ENCODE results near the gene FHOD3.
"Not testable (repeated sequence)": the region's sequence is repeated elsewhere in the genome, so short reads cannot be mapped to it uniquely, and the experiment has no call there.

Gene FHOD3

DNA sequence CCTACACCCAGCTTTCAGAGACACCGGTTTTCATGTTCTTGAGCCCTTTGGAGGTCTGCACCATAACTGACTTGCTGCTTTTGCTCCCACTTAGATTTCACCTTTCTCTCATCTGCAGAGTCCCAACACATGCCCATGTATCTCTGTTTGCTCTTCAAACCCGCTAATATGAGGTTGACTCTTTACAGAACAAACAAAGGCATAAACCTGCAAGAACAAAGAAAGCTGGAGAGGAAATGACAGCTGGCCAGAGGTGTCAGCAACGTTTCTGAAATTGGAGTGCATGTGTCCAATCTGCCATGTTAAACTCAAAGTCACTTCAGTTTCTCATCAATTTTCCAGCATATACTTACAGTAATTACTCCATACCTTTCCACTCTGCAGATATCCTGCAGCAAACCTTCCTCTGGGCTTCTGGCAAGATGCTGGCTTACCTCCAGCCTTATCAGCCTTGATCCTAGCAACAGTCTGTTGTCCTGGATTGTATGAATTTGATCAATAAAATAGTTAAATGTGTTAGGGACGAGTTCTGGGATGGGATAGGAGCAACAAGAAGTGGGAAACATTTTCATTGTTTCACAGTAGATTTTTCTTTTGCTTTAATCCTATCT is 157.4 kb downstream of the FHOD3 start:
- no peak for DNase-seq

DNA sequence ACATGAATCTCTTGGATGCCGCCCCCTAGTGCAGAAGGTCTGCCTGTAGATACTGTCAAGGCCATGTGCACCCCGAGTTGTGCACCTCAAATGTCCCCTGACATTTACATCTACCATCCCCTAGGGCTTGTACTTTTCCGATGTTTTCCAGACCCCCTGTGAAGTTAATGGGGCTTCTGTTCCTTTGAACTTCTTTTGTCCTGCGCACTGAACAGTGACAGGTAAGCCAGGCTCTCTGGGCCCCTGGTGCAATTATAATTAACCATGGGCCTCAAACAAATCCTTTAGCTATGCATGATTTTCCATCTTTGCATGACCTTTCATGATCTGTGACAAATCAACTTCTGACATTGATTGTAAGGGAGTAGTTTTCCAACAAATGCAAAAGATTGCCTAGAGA is 158.4 kb downstream of the FHOD3 start:
- DNase-seq = no peak

DNA sequence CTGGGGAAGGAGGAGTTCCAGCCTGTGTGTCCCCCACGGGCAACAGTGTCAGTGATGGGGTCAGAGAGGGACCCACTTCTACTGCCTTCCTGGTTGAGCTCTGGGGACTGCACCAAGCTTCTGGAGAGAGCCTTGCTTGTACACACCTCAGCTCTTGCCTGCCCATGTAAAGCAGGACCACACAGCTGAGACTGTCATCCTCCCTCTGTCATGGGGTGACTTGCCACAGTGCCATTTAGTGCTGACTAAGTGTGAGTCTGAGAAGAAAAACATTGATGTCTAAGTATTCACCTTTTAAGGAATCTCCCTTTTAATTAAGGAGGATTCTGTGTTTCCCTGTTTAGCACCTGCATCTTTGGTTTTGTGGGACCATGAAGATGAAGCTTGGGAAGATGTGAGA is 159.1 kb downstream of the FHOD3 start:
- no peak for DNase-seq

DNA sequence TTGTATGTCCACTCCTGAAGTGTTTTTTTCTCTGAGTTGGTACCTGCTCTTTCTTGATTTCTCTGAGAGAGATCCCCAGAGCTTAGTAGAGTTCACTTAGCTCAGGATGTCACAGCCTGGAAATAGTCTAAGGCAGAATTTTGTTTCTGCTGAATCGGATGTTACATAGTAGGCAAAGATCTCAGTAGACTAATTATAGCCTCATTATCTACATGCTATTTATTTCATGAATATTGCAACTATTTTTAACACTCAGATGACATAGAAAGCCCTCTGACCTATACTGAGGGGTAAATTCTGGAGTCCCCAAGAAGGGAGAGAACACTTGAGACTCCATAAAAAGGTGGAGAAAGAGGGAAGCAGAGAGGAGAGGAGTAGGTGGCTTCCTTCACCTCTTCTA is 160.2 kb downstream of the FHOD3 start:
- no peak for DNase-seq

DNA sequence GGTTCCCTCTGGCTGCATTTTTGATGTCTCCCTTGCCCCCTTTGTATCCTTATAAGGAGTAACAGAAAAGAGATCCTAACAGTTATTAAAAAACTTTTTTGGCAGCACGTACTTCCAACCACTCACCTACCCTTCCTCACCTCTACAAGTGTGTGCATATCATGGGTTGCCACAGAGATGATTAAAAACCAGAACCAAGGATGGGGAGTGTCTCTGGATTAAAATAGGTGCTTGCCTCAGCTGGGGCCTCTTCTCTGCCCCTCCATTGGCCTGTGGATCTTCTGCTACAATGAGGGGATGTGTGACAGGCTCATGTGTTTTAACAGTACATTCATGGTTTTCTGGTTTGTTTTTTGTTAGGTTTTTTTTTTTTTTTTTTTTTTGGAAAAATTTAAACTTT is 160.8 kb downstream of the FHOD3 start:
- DNase-seq = no peak

DNA sequence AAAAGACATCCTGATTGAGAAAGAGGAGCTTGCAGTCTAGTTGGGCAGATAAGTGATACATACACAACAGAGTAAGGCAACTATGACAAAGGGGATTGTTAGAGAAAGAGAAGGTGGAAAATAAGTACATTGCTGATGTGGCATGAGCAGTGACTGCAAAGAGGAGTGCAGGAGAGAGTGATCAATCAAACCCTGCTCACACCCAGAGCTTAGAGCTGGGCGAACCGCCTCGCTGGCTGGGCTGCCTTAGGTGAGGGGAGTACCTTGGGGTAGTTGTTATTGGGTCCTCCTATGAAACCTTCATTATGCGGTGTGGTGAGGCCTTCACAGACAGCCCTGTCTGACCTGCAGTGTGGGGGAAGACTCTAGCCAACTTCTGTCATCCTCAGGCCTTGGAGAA is 161.7 kb downstream of the FHOD3 start:
- DNase-seq = no peak

DNA sequence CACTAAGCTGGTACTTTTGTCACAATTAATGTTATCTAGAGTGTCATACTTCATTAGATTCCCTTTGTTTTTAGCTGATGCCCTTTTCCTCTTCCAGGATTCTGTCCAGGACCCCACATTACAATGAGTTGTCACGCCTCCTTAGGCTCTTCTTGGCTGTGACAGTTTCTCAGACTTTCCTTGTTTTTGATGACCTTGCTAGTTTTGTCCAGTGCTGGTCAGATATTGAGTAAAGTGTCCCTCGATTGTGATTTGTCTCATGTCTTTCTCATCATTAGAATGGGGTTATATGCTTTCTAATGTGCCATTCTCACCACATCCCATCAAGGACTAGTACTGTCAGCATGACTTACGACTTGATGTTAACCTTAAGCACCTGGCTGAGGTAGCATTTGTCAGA is 162.3 kb downstream of the FHOD3 start:
- no peak for DNase-seq

DNA sequence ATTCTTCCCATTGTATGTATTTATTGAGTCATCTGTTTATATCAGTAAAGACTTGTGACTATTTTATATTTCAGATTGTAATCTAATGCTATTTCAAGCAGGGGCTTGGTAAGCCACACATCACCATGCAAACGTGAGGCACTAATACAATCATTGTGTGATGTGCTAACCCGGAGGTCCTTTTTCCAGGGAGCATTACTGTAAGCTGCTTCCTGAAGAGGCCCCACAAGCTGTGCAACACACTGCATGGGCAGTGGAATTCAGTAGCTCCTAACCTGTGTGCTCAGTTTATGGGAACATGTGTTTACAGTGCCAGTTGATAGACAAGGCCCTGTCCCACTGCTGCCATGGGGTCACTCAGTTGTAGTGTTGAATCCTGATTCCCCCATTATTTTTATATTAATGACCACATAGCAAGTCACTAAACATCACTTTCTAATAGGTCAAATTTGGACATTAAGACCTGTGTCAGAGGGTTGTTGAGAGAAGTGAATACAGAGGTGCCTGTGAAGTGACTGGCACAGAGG is 162.9 kb downstream of the FHOD3 start:
- no peak for DNase-seq

DNA sequence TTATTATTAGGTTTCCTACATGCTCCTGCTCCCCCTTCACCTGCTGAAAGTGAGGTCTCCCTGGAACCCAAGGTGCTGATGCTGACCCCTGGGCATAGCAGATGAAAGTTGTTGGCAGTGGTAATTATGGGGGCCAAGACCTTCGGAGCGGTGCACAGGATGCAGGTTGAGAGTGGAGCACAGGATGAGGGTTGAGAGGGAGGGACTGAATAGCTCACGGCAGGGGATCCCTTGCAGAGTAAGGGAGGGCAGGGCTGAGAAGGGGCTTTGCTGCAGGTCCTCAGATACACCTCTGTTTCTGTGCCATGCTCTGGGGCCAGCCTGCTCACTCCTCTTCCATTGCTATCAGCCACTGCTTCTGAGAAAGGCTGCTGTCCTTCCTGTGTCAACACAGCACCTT is 163.3 kb downstream of the FHOD3 start:
- no peak for DNase-seq

DNA sequence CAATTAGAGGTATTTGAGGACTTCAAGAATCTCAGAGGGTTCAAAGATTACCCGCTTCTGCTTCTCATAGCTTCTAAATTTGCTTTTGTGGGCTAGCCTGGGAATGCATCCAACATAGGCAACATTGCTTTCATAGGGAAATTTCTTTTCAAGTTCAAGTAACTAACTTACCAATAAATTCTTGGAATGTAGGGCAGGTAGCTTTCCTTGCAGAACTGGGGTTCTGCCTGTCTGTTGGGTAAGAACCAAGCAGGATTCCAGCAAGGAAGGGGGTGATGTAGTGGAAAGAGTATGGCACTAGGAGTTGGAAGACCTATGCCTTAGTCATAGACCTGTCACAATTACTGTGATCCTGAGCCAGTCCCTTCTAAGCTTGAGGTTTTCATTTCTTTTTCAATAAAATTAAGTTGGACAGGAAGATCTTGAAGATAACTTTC is 164.1 kb downstream of the FHOD3 start:
- no peak for DNase-seq

DNA sequence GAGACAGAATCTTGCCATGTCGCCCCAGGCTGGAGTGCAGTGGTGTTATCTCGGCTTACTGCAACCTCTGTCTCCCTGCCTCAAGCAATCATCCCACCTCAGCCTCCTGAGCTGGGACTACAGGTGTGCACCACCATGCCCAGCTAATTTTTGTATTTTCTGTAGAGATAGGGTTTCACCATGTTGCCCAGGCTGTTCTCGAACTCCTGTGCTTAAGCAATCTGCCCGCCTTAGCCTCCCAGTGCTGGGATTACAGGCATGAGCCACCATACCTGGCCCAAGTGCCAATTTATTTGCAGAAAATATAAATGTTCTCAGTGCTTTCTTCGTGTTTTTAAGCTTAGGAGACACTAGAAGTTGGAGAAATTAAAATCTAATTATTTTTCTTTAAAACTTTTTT is 166.0 kb downstream of the FHOD3 start:
- not testable (repeated sequence) for DNase-seq

DNA sequence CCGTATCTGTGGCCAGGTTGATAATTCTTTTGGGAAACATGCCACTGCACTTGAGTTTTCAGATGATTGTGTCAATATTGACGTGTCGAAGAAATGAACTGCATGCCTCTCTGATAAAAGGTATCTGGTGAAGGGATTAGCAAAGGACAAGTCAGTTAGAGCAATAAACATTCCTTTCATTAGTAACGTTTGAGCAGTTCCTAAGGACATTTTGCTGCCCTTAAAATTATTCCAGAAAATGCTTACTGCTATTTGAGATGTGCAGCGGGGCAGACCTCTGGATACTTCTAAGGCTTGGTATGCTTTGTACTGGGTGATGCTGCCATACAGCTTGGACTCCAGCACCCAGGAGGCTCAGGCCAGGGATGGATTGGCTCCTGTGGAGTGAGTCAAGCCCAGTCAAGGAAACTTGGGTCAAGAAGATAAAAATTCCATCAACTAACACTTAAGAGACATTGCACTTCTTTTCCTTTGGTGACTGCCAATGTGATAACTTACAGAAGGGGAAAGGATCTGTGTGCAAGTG is 166.7 kb downstream of the FHOD3 start:
- no peak for DNase-seq

DNA sequence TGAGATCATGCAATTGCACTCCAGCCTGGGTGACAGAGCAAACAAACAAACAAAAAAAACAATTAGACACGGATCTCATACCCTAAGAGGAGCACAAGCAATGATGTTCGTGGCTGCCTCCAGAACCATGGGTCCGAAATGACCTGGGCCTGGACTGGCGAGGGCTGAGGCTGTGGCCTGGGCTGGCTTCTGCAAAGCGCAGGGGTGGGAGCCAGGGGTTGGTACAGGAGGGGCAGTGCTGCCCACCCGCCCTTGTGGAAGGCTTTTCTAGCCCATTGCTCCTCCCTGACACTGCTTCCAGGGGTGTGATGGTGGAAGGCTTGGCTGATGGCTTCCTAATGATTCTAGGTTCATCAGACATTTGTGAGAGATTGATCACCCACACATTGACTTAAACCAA is 167.8 kb downstream of the FHOD3 start:
- no peak for DNase-seq

DNA sequence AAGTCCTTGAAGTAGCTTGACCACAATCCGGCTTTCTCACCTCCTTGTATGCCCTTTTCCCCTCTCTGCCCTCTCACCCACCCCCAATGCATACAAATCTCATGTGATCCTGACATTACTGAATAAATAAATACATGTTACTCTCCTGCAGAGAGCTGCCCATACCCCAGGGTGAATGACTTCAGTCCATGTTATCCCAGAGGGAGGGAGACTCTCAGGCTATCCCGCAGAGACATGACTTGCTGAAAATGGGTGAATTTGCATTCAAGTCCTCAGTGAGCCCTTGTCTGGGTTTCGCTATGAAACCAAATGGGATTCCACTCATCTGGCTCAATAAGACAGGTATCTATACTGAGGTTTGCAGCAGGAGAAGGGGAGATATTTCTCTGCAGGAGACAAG is 168.5 kb downstream of the FHOD3 start:
- DNase-seq = no peak

DNA sequence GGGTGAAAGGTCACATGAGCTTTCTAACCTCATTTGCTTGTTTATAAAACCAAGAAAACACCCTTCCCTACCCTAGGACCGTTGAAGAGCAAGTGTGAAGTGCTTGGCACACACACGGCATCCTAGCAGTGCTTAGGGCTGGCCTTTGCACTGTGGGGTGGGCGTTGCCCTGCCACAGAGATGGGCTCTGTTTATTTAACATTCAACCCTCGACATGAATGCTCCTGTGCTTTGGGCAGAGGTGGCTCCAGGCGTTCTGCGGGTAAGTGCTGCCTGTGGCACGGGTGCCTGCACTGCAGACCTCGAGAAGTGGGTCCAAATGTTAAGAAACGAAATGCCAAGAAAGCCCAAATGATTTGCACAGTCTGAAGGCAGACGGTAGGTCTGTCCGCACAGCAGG is 170.1 kb downstream of the FHOD3 start:
- DNase-seq = no peak

DNA sequence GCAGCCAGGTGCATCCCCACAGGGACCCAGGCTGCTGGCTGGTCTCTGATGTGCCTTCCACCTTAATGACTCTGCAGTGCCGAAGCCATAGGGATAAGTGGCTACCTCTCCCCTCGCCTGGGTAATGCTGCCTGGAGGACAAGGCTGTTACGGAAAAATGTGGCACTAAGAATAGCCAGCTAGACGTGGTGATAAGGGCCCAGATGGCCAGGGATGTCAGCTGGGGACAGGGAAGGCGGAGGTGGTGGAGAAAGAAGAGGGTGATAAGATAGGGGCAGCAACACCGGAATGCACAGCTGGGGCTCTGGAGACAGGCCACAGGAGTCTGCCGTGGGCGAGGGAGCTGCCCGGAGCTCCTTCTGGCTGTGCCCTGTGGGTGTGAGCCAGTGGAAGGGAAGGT is 170.6 kb downstream of the FHOD3 start:
- no peak for DNase-seq

DNA sequence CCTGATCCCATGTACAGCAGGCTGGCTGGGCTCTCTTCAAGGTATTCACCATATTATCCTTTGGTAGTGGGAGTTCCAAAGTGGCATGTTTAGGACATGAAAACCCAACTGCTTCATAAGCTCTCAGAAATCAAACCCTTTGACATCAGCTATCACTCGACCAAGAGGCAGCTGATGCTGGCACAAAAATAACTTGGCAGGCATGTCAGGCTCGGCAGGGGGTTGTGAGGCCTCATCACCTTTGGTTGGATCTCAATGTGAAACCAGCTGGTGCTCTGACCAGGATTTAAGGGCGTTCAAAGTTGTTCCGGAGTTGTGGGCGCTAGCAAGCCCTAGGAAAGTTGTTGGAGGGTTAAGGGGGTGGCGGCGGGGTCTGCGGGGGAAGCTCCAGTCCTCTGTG is 171.9 kb downstream of the FHOD3 start:
- DNase-seq = no peak

DNA sequence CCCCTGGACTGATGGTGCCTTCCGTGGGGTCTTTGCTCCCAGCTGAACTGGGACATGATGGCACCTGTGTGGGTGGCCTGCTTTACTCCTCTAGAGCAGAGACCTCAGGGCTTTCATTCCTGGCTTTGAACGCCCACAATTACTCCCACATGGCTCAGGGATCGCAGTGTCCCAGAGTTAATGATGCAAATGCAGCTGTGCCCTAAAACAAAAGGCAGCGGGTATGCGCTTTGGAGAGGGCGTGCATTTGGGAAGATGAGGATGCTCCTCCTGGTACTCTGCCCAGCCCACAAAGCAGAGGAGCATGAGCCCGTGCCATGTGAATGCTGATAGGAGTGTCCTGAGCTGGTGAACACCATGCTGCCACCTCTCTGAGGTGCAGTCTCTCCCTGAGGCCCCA is 173.4 kb downstream of the FHOD3 start:
- no peak for DNase-seq

DNA sequence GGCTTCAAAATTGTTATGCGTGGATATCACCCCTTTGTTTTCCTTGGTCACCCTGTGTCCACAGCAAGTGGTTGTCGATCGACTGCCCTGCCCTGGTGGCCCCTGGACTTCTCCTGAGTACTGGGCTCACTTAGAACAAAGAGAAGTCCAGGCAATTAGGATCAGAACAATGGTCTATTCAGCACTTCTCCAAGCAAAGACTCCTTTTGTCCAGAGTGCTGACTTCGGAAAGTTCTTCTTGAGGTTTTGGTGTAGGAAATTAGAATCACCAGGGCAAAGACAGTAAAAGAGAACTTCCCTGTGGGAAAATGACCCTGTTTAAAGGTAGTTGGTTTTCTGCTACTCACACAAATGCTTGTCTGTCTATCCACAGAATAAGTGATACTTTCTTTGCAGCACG is 173.9 kb downstream of the FHOD3 start:
- DNase-seq = no peak

DNA sequence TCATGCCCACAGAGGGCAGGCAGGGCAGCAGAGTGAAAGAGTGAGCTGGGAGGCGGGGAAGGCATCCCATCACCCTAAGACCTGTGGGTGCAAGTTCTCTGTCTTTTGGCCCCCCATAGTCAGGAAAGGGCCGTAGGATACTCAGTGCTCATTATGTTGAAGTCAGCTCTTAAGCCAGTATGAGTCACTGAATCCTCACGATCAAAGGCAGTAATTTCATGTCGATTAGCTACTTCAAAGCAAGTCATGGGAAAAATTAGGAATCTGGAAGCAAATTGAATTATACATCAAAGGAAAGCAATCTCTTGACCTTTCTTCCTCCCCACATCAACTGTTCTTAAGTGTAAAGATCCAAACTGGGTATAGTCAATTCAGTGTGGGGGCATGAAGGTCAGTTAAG is 178.9 kb downstream of the FHOD3 start:
- DNase-seq = no peak

DNA sequence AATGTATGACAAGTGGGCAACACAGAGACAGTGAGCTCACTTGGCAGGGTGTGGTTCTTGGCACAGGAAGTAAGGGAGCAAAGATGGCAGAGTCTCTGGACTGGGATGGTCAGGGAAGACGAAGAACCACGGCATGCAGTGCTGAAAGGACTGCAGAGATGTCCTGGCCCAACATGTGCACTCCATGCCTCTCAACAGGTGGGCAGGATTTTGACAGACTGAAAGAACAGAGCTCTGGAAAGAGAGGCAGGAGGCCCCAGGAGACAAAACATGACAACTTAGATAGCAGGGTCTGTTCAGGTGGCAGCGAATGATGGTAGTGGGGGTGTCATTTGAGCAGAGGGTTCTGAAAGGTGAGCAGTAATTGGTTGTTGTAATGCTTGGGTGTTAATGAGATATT is 180.3 kb downstream of the FHOD3 start:
- no peak for DNase-seq

DNA sequence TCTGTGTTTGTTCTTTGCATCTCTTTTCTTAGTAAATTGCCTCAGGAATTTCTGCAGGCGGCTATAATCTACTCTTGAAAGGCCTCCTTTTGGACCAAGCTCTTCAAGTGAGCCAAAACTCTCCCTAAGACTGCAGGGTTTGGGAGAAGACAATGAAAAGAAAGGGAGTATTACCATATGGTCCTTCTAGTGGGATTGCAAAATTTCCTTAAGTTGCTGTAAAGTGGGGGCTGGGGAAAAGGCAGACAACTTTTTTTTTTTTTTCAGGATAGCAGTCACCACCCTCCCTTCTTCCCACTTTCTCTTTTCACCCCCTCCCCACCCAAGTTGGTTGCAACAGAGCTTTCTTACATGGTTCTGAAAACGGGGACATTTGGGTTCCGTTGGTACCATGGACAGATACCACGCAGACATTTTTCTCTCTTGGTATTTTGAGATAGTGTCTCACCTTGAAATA is 183.7 kb downstream of the FHOD3 start:
- no peak for DNase-seq

DNA sequence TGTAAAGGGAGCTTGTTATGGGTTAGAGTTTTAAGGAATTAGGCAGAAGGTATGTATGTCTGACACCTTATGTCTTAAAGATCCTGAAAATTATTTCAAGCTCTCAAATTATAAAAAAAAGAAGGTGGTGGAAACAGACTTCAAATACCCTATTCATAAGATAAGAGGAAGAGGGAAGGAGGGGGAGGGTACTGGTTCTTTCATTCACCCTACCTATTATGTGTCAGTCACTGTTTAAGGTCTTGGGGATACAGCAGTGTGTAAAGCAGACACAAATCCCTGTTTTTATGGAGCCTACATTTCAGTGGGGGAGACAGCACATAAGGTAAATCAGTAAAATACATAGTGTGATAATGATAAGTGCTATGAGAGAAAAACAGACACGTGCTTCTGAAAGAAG is 184.4 kb downstream of the FHOD3 start:
- DNase-seq = no peak

DNA sequence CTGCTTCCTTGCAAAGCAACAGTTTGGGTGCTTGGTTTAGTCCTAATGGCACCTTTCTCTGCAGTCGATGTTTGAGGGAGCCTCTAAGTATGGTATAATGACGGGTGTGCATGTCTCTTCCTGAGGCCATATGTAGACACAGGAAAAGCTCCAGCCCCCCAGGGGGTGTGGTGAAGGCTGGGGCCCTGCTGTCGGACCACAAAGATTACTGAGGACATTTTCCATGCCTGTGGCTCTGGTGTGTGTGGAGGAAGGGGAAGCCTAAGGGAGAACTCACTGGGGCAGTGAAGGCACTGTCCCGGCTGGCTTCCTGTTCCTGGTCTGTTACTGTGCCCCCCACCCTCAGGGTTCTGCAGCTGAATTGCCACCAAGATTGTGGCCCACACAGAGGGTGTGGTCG is 187.1 kb downstream of the FHOD3 start:
- DNase-seq = no peak

DNA sequence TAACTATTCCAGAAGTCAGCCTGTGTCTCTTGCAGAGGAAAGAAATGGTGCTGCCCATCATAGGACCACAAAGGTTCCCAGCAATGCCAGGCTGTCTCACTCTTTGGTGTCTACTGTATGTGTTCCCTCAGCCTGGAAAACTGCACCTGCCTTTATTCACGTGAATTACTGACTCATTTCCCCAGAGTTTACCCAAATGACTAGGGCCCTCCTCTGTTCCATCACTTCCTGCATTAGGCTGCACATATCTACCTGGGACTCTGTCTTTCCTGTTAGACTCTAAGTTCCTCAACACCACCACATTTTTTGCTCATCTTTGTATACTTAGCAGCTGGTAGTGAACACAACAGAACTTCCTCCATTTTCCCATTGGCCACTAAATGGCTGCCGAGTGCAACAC is 188.3 kb downstream of the FHOD3 start:
- DNase-seq = no peak

Data from inflammatory macrophage (primary cell).